HG03439 (cell line): ENCODE results near the gene EDDM3A.
"Not testable (repeated sequence)": the region's sequence is repeated elsewhere in the genome, so short reads cannot be mapped to it uniquely, and the experiment has no call there.

Experiments
- ATAC-seq: cut with Tn5 transposase; IDR thresholded peaks from one replicate; pipeline ENCODE4 v1.9.1; 2021; ENCODE audit warnings: mild to moderate bottlenecking, moderate library complexity; ENCODE audit not compliant: unreplicated experiment

Gene EDDM3A, protein sequence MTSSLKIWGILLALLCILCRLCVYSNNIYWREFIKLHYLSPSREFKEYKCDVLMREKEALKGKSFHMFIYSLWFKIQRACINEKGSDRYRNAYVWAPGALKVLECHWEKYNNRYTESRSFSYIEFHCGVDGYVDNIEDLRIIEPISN

DNA sequence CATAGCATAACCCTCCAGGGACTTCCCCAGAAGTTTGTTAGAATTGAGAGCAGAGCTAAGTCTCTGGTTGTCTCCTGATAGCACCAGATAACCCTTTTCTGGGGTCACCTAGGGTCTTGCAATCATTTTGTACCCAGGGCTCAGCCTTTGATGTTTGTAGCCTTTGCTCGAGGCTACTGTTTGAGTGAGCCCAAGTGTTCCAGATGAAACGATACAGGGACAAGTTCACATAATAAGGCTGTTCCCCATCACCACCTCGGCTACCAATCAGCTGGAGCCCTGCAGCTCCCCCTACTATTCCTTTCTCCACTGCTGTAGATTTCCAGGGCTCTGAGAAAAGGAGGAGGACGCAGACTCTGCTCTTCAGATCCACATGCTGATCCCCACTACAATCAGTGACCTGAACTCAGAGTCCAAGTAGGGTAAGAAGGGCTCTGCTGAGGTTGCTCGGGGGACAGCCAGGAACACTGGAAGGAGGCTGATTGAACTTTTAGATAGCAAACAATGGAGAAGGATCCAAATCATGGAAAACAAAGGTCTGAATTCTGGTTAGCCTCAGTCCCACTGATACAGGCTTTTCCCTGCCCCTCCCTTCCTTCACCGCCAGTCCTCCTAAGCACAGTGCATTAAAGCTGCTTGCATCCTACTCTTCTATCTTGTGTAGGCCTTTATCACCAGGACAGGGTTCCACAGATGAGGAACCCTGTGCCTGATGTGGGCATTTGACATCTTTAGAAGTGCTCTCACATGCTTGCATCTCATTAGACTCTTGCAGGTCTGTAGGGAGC, at the start of gene EDDM3A:
TSS of gene EDDM3A (plus strand) at position 317 of the 788 bp plus-strand sequence. CDS start 1,694 bp downstream, outside the sequence.
- no peak for ATAC-seq

GRCh38 chr14:20696764-20697163, 48.9 kb upstream of the EDDM3A start:
- ATAC-seq: no peak

GRCh38 chr14:20697273-20698017, 48.2 kb upstream of the EDDM3A start:
- no peak for ATAC-seq

- ATAC-seq: no peak
Observed at GRCh38 chr14:20698018-20698329, 47.7 kb upstream of the EDDM3A start.

- ATAC-seq: no peak
Observed at GRCh38 chr14:20698934-20699333, 46.8 kb upstream of the EDDM3A start.

GRCh38 chr14:20699931-20700330, 45.8 kb upstream of the EDDM3A start:
- ATAC-seq: no peak

DNA sequence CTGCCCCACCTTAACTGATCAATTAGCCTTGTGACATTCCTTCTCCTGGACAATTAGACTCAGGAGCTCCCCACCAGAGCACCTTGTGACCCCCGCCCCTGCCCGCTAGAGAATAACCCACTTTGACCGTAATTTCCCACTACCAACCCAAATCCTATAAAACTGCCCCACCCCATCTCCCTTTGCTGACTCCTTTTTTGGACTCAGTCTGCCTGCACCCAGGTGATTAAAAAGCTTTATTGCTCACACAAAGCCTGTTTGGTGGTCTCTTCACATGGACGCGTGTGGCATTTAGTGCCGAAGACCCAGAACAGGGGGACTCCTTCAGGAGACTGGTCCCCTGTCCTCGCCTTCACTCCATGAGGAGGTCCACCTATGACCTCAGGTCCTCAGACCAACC, 44.7 kb upstream of the EDDM3A start:
- not testable (repeated sequence) for ATAC-seq

DNA sequence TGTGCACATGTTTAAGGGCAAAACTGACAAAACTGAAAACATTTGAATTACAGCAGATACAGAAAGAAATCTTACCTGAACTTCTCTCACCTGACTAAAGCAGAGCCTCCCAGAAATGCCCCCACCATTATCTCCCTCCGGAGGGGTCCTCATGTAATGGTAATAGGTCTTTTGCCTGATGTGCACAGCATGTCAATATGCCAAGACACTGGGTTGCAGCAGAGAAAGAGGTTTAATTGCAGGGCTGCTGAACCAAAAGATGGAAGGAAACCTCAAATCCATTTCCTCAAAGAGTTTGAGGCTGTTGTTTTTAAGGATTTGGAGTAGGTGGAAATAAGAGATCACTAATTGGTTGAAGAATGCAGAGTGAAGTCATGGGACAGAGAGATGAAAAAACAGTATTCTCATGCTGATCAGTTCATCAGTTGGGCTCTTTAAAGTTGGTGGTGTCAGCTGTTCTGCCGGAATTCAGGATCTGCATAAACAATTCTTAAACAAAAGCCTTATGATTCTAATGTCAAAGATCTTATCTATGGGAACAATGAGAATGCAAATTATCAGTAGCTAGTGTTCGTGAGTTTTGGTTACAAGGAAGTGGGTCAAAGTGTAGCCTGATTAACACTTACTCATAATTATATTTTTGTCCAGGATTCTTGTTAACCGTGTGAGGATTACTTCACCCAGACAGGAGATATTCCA, 38.9 kb upstream of the EDDM3A start:
- no peak for ATAC-seq

GRCh38 chr14:20707622-20708021, 38.1 kb upstream of the EDDM3A start:
- ATAC-seq: no peak

DNA sequence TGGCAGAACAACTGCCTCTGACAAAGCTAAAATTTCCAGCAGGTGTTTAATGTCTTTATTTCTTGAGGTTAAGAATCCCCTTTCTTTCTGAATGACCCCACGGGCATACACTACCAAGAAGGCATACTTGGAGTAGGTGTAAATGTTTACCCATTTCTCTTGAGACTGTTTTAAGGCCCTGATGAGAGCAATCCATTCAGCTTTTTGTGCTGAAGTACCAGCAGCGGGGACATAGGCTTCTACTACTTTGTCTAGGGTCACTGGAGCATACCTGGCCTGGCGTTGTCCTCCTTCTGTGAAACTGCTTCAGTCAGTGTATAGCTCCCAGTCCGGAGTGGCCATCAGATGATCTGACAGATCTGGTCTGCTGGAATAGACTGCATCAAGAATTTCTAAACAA, 34.4 kb upstream of the EDDM3A start:
- no peak for ATAC-seq

GRCh38 chr14:20711685-20712084, 34.0 kb upstream of the EDDM3A start:
- ATAC-seq: no peak

DNA sequence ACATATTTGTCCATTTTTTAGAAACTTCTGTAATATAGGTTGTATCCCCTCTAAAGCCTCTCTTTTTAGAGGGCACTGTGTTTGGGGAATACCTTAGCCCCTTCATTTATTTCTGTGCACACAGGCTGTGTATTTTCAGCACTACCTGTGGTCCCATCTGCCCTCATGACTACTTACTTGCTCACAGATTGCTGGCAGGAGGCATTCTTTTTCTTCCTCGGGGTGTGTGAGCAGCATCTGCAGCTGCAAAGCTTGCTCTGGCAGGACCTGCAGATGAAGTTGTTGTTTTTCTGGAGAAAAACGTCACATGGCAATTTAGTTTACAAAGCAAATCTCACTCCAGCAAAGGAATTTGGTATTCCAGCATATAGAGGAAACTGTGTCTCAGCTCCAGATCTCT, 32.8 kb upstream of the EDDM3A start:
- no peak for ATAC-seq

- no peak for ATAC-seq
Observed at GRCh38 chr14:20714593-20715250, 31.0 kb upstream of the EDDM3A start.

DNA sequence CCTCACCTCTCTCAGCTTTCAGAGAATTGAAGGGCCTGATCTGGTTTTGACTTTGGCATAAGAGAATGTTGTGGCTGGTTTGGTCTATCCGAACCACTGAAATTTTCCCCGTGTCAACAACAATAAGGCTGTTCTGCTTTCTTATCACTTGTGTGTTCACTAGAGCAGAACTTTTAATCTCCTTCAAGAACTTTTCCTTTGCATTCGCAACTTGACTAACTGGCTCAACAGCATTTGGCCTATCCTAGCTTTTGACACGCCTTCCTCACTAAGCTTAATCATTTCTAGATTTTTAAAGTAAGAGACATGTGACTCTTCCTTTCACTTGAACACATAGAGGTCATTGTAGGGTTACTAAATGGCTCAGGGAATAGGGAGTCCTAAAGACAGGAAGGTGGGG, 25.9 kb upstream of the EDDM3A start:
- no peak for ATAC-seq

- no peak for ATAC-seq
Observed at GRCh38 chr14:20720741-20721140, 24.9 kb upstream of the EDDM3A start.

DNA sequence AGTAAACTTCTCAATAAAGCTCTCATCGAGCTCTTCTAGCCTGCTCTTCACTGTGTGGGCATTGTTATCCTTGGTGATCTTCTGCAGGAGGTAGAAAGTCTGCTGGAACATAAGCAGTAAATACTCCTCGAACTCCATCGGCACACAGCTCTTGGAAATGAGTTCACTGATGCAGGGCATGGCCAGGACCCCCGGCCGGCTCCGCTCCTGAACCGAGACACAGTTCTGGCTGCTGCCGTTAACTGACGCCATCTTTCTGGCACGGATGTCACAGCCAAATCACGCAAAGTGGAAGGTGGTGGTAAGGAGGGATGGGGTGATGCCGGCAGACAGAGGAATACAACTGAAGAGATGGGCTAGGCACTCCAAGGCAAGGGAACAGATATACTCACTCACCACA, 23.7 kb upstream of the EDDM3A start:
- ATAC-seq: no peak

DNA sequence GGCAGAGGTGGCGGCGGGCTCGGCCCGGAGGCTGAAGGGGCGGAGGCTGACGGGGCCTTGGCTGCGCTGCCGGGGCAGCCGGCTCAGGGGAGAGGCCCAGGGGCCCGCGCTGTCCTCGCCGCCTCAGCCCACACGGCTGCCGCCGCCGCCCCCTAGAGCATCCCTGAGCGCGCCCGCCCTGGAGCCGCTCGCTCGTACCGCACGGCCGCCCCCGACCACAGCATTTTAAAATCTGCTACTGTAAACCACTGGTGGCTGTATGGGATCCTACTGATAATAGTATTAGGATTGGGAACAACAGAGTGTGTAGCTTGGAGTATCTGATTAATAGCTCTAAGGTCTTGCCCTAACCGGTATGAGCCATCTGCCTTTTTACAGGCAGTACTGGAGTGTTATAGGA, 22.2 kb upstream of the EDDM3A start:
- ATAC-seq: no peak

GRCh38 chr14:20726121-20726520, 19.6 kb upstream of the EDDM3A start:
- ATAC-seq: not testable (repeated sequence)

GRCh38 chr14:20726531-20726930, 19.2 kb upstream of the EDDM3A start:
- no peak for ATAC-seq

DNA sequence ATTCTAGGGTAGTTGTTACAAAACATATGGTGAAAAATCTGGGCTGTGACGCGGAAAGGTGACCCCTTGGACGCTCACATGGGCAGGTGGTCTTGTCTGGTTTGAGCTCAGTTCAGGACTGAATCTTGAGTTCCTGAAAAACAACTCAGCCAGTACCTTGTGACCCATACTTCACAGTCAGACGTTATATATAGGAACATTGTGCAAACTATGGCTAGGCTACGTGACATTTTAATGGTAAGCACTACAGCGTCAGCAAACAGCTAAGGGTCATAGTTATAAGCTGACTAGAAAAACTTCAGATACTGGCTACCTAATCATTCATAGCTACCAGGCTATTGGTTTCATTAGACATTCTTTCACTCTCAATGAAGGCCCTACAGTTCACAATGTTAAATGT, 14.8 kb upstream of the EDDM3A start:
- ATAC-seq: no peak

DNA sequence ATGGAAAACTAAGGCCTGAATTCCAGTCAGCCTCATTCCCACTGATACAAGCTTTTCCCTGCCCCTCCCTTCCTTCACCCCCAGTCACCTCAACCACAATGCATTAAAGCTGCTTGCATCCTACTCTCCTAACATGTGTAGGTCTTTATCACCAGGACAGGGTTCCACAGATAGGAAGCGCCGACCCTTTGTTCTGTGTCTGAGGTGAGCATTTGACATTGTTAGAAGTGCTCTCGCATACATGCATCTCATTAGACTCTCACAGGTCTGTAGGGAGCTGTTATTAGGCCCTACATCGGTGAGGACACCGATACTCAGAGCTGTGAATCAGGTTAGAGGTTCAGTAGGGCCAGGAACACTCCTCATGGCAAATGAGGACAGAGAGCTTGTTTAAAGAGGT, 13.2 kb upstream of the EDDM3A start:
- no peak for ATAC-seq
